Measurements from ENCODE around the gene ACKR2. TPM values are rescaled to one million over a fixed set of nuclear protein-coding genes. Genes with fewer than 3 reads are reported as not detected.

The ACKR2 gene
- total RNA-seq, 1 experiment from 2014 or later: 0.76 TPM

GRCh38 chr3:42906848-42907183 is 97.6 kb downstream of the ACKR2 start:
- TF ChIP-seq EGR1 (IDR thresholded peaks at IDR 0.05; ENCODE audit: low read depth): no peak

GRCh38 chr3:42908675-42909074 is 99.4 kb downstream of the ACKR2 start:
- Histone ChIP-seq H3K79me2 (ENCODE audit: insufficient read depth, low read length) (no peaks in the 10 kb centered on the region), H3K27ac (ENCODE audit: low read depth, low read length) (no peak overlapping the region), H3K4me2 (ENCODE audit: low read length) (no peak overlapping the region), H4K20me1 (ENCODE audit: insufficient read depth) (no peaks in the 10 kb centered on the region), H3K4me3 (replicated peaks in 1 of 2; ENCODE audit: low read depth in 1 of 2, low read length in 2 of 2) (no peak overlapping the region), H3K36me3 (ENCODE audit: control insufficient read depth in 1 of 2, insufficient read depth in 2 of 2, low read length in 2 of 2) (no peaks in the 10 kb centered on the region), H3K9ac (ENCODE audit: low read length) (no peak overlapping the region), H3K9me2 (ENCODE audit: insufficient read depth) (no peaks in the 10 kb centered on the region), H3K27me3 (ENCODE audit: insufficient read depth, low read length) (no peaks in the 10 kb centered on the region), H3K9me3 (ENCODE audit: control insufficient read depth in 1 of 2, insufficient read depth in 1 of 2, low read depth in 1 of 2, low read length in 2 of 2) (peaks cover 0 to 1% of the 10 kb centered on the region in 2 experiments; a peak in 1 of 4 replicates), H3K4me1 (ENCODE audit: control insufficient read depth in 1 of 2, insufficient read depth in 2 of 2, low read length in 2 of 2) (no peaks in the 10 kb centered on the region), H2AFZ (ENCODE audit: low read depth, low read length, poor library complexity, severe bottlenecking) (no peak overlapping the region)
- intact Hi-C loops (cut with micrococcal nuclease): no loop called here
- BruUV-seq (replicated peaks): no TSS peak
- CTCF ChIA-PET: no interaction called here
- ATAC-seq: no peak
- DNase-seq (ENCODE audit: low read depth, low spot score): no peak
- RAD21 ChIA-PET (ENCODE audit: low non-redundant PET in 1 of 2, low total read pairs in 2 of 2, uncharacterized antibody in 2 of 2, unreplicated experiment in 2 of 2): no interaction called here
- POLR2A ChIA-PET: no interaction called here
- TF ChIP-seq POLR2A (IDR thresholded peaks at IDR 0.05; ENCODE audit: borderline replicate concordance, extremely low read depth, insufficient read depth, insufficient read length) (no peak), TCF7L2 (IDR thresholded peaks at IDR 0.05; ENCODE audit: borderline replicate concordance, extremely low read depth, insufficient read depth, insufficient read length) (no peak)

More at GRCh38 chr3:42906848-42907183, 97.6 kb downstream of the ACKR2 start:
- Histone ChIP-seq H3K9me3 (ENCODE audit: control insufficient read depth in 1 of 2, insufficient read depth in 1 of 2, low read depth in 1 of 2, low read length in 2 of 2) (no peaks in the 10 kb centered on the region), H2AFZ (ENCODE audit: low read depth, low read length, poor library complexity, severe bottlenecking) (no peak overlapping the region), H3K36me3 (ENCODE audit: control insufficient read depth in 1 of 2, insufficient read depth in 2 of 2, low read length in 2 of 2) (no peaks in the 10 kb centered on the region), H3K4me1 (ENCODE audit: control insufficient read depth in 1 of 2, insufficient read depth in 2 of 2, low read length in 2 of 2) (no peaks in the 10 kb centered on the region), H3K27me3 (ENCODE audit: insufficient read depth, low read length) (no peaks in the 10 kb centered on the region), H3K4me3 (replicated peaks in 1 of 2; ENCODE audit: low read depth in 1 of 2, low read length in 2 of 2) (no peak overlapping the region), H3K9ac (ENCODE audit: low read length) (no peak overlapping the region), H3K4me2 (ENCODE audit: low read length) (no peak overlapping the region), H4K20me1 (ENCODE audit: insufficient read depth) (no peaks in the 10 kb centered on the region), H3K9me2 (ENCODE audit: insufficient read depth) (no peaks in the 10 kb centered on the region), H3K27ac (ENCODE audit: low read depth, low read length) (no peak overlapping the region), H3K79me2 (ENCODE audit: insufficient read depth, low read length) (no peaks in the 10 kb centered on the region)
- intact Hi-C loops (cut with micrococcal nuclease): no loop called here
- ATAC-seq: no peak
- CTCF ChIA-PET: no interaction called here
- RAD21 ChIA-PET (ENCODE audit: low non-redundant PET in 1 of 2, low total read pairs in 2 of 2, uncharacterized antibody in 2 of 2, unreplicated experiment in 2 of 2): no interaction called here
- BruUV-seq (replicated peaks): no TSS peak
- DNase-seq (ENCODE audit: low read depth, low spot score): no peak
- POLR2A ChIA-PET: no interaction called here

- CTCF ChIA-PET: no interaction called here
- intact Hi-C loops (cut with micrococcal nuclease): no loop called here
Measured at GRCh38 chr3:42911551-42911950, 102.3 kb downstream of the ACKR2 start.

More at GRCh38 chr3:42911551-42911950, 102.3 kb downstream of the ACKR2 start:
- POLR2A ChIA-PET: no interaction called here
- Histone ChIP-seq H4K20me1 (ENCODE audit: insufficient read depth) (no peaks in the 10 kb centered on the region), H3K27ac (ENCODE audit: low read depth, low read length) (no peak overlapping the region), H3K4me2 (ENCODE audit: low read length) (no peak overlapping the region), H3K79me2 (ENCODE audit: insufficient read depth, low read length) (no peaks in the 10 kb centered on the region), H3K9me3 (ENCODE audit: control insufficient read depth in 1 of 2, insufficient read depth in 1 of 2, low read depth in 1 of 2, low read length in 2 of 2) (peaks cover 7 to 17% of the 10 kb centered on the region in 2 experiments; a peak in 3 of 4 replicates), H3K36me3 (ENCODE audit: control insufficient read depth in 1 of 2, insufficient read depth in 2 of 2, low read length in 2 of 2) (no peaks in the 10 kb centered on the region), H3K9me2 (ENCODE audit: insufficient read depth) (no peaks in the 10 kb centered on the region), H3K9ac (ENCODE audit: low read length) (no peak overlapping the region), H3K4me3 (replicated peaks in 1 of 2; ENCODE audit: low read depth in 1 of 2, low read length in 2 of 2) (no peak overlapping the region), H2AFZ (ENCODE audit: low read depth, low read length, poor library complexity, severe bottlenecking) (no peak overlapping the region), H3K27me3 (ENCODE audit: insufficient read depth, low read length) (no peaks in the 10 kb centered on the region), H3K4me1 (ENCODE audit: control insufficient read depth in 1 of 2, insufficient read depth in 2 of 2, low read length in 2 of 2) (no peaks in the 10 kb centered on the region)
- RAD21 ChIA-PET (ENCODE audit: low non-redundant PET in 1 of 2, low total read pairs in 2 of 2, uncharacterized antibody in 2 of 2, unreplicated experiment in 2 of 2): no interaction called here
- ATAC-seq (no peak), DNase-seq (ENCODE audit: low read depth, low spot score) (no peak)
- no TSS peak for BruUV-seq (replicated peaks)
- TF ChIP-seq ATF3 (IDR thresholded peaks at IDR 0.05): no peak
- TF ChIP-seq POLR2A (IDR thresholded peaks at IDR 0.05; ENCODE audit: borderline replicate concordance, extremely low read depth, insufficient read depth, insufficient read length): no peak
- no peak for TF ChIP-seq CTCF (IDR thresholded peaks at IDR 0.05 in 2 of 3, conservative IDR thresholded peaks at IDR 0.05 in 1 of 3; ENCODE audit: borderline replicate concordance in 1 of 3, insufficient read depth in 1 of 3, low read depth in 2 of 3, low read length in 2 of 3)
- no peak for TF ChIP-seq MAX (IDR thresholded peaks at IDR 0.05)
- TF ChIP-seq SRF (IDR thresholded peaks at IDR 0.05; ENCODE audit: low read depth): no peak
